ENCODE data around the gene MYO16. TPM values are rescaled to one million over a fixed set of nuclear protein-coding genes. Genes with fewer than 3 reads are reported as not detected.

Gene MYO16
- under 1 TPM; 0.38 to 0.55 (median 0.46) TPM for polyA plus RNA-seq (ENCODE audit: insufficient read length in 4 of 4)

DNA sequence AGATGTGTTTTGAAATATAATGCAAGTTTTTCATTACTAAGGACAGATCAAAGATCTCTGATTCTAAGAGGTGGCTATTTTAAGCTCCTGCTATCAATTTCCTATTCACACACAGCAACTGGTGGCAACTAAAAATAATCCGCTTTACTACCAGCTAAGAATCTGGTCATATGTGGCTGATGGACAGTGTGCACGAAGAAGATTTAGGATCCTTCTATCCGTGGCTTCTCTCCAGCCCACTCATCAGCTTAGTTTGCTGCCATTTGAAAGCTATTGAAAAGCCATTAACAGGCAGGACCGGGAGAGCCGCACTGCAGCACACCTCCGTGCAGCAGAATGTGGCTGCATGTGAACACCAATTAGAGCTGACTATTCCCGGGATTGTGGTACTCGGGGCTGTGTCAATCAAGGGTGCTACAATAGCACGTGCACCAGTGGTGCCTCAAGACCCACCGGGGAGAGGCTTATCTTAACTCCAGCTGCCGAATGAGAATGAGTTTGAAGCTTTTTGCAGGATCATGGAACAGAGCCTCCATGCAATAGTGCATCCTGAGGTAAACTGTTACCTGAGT, at the start of gene MYO16:
MYO16 (plus strand) TSS at position 431 of the 572 bp plus-strand sequence. CDS start 234 bp downstream, outside the sequence.
- DNase-seq (ENCODE audit: low read depth in 4 of 4, low spot score in 2 of 4) = no peak

DNA sequence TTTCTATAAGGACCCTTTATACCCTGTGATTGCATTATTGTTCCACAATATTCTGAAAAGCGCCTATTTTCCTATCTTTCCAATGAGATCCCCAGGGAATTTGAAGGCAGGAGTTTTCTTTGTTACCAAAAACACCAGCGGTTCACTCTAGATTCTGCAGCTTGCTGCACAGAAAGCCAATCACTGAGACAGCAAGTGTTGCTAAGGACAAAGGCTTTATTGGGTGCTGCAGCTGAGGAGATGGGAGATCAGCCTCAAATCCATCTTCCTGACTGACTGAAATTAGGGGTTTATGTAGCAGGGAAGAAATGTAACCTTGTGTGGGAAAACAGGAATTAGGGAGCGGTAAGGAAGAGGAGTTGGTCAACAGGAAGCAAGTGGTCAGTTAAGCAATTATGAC, 42.6 kb upstream of the MYO16 start:
- no peak for DNase-seq (ENCODE audit: low read depth in 4 of 4, low spot score in 2 of 4)

DNA sequence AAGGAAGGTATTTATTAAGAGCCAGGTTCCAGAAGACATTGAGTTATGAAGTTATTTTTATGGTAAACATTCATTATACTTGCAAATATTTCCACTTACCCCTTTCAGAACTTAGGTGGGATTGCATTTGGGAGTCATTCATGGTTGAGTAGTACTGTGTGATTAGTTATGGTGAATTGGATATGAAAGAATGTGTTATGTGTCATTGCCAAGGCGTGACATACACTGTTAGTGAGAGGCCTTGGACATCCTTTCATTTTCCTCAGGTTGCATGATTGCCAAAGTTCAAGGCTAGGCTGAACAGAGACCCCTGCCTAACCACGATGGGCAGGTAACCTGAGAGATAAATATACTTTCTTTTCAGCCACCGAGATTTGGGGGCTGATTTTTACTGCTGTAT, 40.9 kb upstream of the MYO16 start:
- no peak for DNase-seq (ENCODE audit: low read depth in 4 of 4, low spot score in 2 of 4)

DNA sequence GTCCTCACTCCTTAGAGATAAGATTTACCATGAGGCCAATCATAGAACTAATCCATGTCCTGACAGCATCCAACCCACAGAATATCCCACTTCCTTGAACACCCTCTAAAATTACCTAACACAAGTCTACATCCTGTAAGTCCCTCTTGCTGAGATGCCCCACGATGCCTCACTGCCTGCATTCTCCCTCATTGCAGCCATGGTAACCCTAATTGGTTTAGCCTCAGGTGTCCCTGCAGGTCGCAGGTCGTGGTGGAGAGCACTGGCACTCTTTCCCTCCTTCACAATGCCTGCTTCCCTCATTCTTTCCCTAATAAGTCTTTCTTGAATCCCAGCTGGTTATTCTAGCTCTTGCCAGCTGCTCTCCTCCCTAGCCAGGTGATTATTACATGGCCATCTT, 35.3 kb upstream of the MYO16 start:
- DNase-seq (ENCODE audit: low read depth in 4 of 4, low spot score in 2 of 4) = no peak

DNA sequence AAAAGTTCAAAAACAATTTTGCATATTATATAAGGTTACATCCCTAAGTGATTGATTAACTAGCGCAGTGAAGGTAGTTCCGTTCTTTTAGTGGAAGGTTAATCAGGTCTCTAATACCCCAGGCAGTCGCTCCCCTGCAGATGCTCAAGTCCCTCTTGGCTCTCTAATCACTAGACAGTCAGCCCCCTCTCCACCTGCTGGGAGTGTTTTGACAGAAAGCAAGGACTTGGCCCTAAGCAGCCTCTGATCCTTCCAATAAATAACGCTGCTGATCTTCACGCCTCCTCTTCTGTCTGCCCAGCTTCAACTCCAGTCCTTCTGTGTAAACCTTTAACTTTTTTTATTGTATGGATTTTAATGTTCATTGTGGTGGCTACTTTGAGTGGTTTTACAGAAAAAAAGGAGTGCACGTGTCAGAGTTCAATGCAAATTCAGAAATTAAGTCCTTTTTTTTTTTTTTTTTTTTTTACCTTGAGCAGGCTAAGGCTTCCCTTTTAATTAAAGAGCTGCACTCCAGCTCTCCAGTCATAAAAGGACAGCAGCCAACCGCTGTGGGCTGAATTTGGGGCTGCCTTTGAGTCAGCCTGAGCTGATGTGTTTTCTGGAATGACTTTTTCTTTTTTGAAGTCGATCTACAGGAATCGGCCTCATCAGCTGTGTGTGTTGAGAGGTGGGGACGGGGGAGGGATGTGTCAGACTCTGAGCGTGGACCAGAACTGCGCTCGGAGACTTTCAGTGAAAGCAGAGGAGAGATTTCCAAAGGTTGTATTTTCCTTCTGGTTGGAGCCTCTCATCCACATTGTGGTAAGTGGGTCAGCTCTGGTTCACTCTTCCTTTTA, 33.8 kb upstream of the MYO16 start:
- DNase-seq (ENCODE audit: low read depth in 4 of 4, low spot score in 2 of 4) = no peak

DNA sequence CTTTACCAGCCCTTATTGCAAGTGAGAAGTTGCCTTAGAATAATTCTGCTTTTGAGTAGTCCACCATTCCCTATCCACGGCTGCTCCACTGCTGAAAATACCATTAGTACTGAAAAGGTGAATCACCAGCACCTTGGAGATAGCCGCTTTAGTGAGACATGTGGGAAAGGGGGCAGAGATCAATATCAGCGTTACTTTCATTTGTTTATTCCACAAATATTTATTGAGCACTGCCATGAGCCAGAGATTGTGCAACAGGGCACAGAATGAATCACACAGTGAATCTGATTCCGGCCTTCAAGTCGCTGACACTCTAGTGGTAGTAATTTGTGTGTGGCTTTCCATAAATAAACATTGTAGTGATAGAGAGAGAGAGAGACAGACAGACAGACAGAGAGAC, 31.5 kb upstream of the MYO16 start:
- DNase-seq (ENCODE audit: low read depth in 4 of 4, low spot score in 2 of 4) = no peak

DNA sequence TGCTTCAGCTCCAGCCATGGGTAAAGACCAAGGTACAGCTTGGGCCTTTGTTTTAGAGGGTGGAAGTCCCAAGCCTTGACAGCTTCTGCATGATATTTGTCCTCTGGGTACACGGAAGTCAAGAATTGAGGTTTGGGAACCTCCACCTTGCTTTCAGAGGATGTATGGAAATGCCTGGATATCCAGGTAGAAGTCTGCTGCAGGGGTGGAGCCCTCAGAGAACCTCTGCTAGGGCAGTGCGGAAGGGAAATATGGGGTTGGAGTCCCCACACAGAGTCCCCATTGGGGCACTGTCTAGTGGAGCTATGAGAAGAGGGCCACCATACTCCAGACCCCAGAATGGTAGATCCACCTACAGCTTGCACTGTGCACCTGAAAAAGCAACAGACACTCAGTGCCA, 23.0 kb upstream of the MYO16 start:
- DNase-seq (ENCODE audit: low read depth in 4 of 4, low spot score in 2 of 4) = no peak

DNA sequence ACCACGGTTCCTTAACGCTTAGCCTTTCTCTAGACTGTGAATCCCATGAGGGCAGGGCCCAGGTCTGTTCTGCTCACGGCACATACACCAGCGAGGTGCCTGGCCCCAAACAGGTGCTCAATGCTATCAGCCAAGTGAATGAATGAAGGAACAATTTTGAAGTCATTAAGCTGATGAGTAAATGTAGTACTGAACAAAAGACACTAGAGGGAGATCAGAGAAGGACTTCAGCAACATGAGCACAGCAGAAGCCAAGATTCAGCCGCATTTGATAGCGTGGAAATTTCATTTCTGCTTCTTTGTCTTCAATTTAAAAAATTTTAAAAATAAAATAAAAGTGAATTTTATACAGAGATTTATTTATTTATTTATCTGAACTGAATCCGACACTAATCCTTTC, 20.1 kb upstream of the MYO16 start:
- no peak for DNase-seq (ENCODE audit: low read depth in 4 of 4, low spot score in 2 of 4)

DNA sequence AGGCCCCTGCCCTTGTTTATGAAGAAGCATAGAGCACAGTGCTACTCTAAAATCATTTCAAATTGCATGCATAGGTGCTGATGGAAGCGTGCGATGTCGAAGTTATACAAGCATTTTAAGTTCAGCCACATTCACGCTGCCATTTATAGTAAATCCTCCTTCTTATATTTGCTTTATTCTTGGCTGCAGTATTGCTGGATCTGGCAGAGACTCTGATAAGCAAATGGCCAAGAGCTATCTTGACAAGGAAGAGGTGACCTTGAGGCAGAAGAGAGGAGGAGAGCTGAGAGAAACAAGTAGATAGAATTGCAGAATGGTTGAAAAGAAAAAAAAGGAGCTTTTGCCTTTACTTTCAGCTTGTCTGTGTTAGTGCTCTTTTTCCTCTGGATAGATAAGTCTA, 18.9 kb upstream of the MYO16 start:
- DNase-seq (ENCODE audit: low read depth in 4 of 4, low spot score in 2 of 4) = no peak

DNA sequence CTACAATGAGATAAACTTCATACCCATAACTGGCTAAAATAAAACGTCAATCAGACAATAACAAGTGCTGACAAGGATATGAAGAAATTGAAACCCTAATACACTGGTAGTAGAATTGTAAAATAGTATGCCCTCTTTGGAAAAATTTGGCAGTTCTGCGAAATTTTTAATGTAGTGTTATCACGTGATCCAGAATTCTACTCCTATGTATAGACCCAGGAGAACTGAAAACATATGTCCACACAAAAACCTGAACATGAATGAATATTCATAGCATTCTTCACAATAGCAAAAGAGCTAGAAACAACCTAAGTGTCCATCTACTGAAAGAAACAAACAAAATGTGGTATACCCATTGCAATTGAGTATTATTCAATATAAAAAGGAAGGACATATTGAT, 14.2 kb upstream of the MYO16 start:
- no peak for DNase-seq (ENCODE audit: low read depth in 4 of 4, low spot score in 2 of 4)

DNA sequence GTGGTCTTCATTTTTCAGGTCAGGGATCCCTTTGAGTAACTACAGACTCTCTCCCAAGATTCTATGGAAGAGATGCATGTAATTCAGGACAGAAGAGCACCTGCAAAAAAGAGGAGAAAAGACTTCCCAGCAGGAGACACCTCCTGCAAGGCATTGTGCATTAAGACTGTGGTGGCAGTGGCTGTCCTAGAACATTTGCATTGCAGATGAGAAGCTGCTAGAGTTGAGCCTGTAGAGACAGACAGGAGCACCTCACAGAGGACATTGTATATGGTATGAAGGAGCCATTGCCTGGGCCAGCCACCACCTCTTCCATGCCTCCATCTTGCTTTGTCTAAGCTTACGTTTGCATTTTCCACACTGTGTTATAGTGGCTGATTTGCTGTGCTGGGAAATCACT, 11.2 kb upstream of the MYO16 start:
- no peak for DNase-seq (ENCODE audit: low read depth in 4 of 4, low spot score in 2 of 4)

DNA sequence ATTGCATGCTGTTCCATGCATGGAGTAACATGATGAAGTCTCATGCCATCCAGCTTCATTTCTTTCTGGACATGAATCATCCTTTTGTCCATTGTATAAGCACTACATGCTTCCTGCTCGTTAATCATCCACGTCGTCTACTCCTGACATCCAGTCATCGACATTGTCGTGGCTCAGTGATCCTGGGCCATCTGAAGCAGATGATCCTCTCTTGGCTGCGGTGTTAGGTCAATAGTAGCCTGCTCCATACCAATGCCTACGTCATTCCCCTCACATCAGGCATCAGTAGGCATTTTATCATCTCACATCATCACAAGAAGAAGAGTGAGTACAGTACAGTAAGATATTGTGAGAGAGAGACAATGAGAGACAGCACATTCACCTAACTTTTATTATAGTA, 7.9 kb upstream of the MYO16 start:
- no peak for DNase-seq (ENCODE audit: low read depth in 4 of 4, low spot score in 2 of 4)

DNA sequence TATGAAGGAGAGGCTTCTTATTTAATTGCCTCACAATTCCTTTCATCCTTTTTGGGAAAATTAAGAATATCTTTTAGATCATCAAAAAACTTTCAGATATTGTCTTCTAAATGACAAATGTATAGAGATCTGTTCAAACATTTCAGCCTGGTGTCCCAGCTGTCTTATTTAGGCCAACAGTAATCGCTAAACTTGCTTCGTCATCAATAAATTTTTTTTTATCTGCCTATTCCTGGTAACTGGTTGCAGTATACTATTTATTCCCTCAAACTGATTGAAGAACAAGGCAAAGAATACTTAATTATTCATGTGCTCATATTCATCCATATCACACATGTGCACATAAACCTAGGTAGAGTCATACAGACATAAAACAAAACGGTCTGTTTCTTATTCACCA, 5.3 kb upstream of the MYO16 start:
- DNase-seq (ENCODE audit: low read depth in 4 of 4, low spot score in 2 of 4) = no peak

DNA sequence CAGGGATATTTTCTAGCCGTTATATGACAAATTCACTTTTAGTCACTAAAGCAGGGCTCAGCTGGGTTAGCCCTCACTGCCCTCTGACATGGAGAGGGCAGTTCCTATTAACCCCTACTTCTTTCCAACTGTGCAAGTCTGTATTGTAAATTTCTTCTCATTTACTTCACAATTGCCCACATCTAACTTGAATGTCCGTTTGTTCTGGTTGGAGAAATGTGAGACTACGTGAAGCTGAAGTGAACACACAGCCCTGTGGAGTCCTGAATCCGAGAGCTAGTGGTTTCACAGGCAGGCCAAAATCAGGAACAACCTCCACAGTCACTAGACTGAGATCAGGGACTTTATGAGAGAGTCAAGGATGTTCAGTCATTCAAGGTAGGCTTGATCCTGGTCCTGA, 4.4 kb upstream of the MYO16 start:
- no peak for DNase-seq (ENCODE audit: low read depth in 4 of 4, low spot score in 2 of 4)

DNA sequence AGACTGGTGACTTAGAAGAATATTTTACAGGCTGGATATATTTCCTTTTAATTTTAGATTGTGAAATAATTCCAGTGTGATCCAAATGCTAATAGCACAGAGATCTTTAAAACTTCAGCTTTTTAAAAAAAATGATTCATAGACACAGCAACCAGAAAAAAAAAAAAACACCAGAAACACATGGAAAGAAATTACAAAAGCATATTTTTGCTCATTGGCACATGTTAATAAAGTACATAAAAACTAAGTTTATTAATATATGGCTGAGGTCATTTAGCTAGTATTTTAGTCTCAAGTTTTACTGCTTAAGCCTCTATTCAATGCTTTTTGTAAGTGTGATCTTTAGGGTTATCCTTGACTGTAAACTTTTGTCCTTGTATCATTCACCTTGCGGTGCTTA, 577 bp downstream of the MYO16 start:
- no peak for DNase-seq (ENCODE audit: low read depth in 4 of 4, low spot score in 2 of 4)

DNA sequence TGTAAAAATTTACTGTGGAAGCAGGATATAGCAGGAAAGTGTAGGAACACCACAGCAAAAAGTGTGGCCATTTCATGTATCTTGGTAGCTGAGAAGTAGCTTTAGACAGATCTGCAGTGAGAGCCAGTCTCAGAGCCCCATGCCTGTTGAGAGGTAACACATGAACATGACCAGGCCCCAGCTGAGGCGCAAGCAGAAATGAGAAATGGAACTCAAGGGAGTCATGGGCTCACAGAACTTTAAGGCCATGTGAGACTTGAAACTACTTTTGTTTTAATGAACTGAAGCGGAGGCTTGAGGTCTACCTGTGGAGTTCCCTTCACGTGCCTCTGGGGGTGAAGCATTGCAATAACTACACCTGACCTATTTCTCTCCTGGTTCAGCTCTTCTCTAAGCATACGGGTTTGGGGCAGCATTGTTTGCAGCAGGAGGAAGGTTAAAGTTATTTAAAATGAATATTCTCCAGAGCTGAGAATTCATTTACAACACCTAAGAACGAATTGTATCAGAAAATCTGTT, 3.3 kb downstream of the MYO16 start:
- DNase-seq (ENCODE audit: low read depth in 4 of 4, low spot score in 2 of 4) = no peak

DNA sequence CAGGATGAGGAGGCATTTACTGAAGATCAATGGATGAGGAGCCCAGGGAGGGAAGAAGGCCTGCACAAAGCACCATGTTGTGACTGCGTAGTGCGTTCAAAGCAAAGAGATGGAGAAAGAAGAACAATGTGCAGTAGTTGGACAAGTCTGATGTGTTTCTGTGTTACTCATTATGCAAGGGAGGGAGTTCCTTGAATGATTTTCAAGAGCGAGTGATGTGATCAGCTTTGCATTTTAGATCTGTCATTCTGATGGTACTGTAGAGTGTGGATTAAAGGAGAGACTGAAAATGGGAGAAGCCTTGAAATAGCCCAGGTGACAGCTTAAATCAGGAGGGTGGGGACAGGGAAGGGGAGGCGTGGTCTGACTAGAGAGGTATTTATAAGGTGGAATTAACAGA, 9.5 kb downstream of the MYO16 start:
- DNase-seq (ENCODE audit: low read depth in 4 of 4, low spot score in 2 of 4) = no peak

DNA sequence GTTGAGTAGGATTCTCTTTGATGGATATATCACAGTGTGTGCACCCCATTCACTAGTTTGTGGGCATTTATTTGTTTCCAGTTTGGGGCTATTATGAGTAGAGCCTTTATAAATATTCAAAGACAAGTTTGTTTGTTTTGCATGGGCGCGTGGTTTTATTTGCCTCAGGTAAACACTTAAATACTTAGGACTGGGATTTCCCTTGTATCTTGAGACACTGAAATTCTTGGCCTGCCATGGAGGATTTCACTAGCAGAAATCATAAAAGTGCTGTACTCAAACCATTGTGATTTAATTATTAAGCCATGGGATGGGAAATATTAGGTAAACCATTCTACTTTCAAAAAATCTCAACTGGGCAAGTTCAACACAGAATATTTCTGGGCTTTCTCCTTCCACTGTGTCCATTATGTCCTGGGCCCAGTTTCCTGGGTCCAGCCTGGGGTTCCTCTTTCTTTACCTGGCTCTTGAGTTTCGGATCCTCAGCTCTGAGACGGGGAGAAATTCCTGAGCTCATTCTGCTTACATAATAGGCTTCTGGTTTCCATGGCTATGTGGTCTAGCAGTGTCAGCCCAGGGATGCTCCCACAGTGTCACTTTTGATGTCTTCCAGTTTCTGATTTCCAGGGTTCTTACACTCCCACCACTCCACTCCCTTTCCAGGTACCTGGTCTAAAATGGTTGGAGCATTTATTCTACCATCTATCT, 14.4 kb downstream of the MYO16 start:
- DNase-seq (ENCODE audit: low read depth in 4 of 4, low spot score in 2 of 4) = no peak

DNA sequence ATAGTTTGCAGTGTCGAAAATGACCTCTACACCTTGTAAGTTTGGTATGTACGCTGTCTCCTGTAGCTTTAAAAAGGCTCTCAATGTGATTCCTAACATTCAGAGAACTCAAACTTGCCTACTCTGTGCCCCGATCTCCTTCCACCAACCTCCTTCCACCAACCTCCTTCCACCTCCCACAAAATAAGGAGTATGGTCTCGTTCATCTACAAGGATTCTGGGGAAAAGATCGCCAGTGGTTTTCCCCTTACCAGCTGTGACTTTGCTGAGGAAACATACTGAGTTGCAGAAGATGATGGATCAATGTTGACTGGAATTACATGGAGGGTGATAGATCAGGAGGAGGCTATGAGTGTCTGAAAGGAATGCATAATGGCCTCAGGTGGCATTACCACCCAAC, 16.0 kb downstream of the MYO16 start:
- DNase-seq (ENCODE audit: low read depth in 4 of 4, low spot score in 2 of 4) = no peak

DNA sequence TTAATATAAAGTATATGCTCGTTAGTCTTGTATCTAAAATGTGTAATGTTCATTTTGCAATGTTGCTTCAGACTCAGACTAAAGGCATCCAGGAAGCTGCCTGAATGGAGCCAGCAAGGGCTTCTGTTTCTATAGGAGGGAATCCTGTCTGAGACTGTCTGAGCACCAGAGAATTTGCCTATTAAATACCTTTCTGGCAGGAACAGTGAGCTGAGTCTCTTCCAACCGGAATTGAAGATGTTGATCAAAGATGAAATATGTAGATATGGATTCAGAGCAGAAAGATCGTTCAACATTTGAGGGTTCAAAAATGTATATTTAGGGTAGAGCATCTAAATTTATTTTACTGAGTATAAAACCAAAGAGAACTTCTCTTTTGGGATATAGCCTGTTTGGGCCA, 20.9 kb downstream of the MYO16 start:
- DNase-seq (ENCODE audit: low read depth in 4 of 4, low spot score in 2 of 4) = no peak

DNA sequence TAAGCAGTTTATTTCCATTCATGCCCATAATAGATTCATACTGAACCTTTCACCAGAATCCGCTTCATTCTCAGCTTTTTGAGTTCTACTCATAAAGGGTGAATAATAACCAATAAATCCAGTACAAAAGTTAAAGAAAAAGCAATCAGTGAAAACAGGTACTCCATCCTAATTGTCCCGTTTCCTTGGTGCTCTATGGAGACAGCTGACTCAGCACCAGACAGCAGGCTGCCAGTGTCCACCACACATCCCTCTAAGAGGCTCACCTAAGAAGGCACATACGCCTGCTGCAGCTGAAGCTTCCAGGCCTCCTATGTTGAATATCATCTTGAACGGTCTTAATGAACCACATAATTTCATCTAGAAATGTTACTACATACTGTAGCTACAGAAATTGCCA, 27.3 kb downstream of the MYO16 start:
- DNase-seq (ENCODE audit: low read depth in 4 of 4, low spot score in 2 of 4) = no peak

DNA sequence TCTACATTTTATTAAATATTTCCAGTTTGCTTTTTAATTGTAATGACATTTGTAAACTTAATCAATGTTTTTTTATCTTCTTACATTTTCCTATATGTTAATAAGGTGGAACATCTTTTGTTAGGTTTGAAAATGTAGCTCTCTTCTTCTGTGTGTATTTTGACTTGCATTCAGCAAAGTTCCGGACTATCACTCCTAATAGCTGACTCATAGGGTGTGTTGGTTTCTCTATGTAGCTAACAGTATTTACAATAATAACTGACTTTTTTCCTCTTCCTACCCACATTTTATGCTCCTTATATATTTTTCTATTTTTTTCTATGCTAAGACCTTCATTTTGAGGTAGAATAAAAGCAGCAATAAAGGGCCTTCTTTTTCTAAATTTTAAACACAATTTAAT, 28.1 kb downstream of the MYO16 start:
- DNase-seq (ENCODE audit: low read depth in 4 of 4, low spot score in 2 of 4) = no peak
